ENCODE data around the gene SLC1A4. TPM values are rescaled to one million over a fixed set of nuclear protein-coding genes. Genes with fewer than 3 reads are reported as not detected.

Gene SLC1A4
- total RNA-seq, 1 donor from 2014 or later, result 35.4 TPM

- no peak for TF ChIP-seq CTCF (IDR thresholded peaks at IDR 0.05)
- Mint-ChIP-seq H3K4me3 (no peak overlapping the region), H3K27ac (peak overlapping the region; percentile 53), H3K36me3 (ENCODE audit: low read depth) (peaks cover 67% of the 10 kb centered on the region), H3K4me1 (peaks cover 11% of the 10 kb centered on the region), H3K27me3 (no peaks in the 10 kb centered on the region), H3K9me3 (peaks cover 11% of the 10 kb centered on the region)
- ATAC-seq (ENCODE audit: low read depth) (no peak), DNase-seq (no peak)
- intact Hi-C loops (cut with micrococcal nuclease), result no loop called here
- ChIA-PET POLR2A (interaction anchor here (1.0 to 1.5 kb wide), 3 partner anchors 10 to 25 kb away, joined by 3 to 5 read pairs (median 4); partner anchors contain the start of gene CEP68), CTCF (interaction anchor here (1.0 to 14.3 kb wide), 5 partner anchors 10 to 555 kb away, joined by 3 to 186 read pairs (median 3); partner anchors contain the start of gene CEP68)
These were observed 53.8 kb downstream of the SLC1A4 start for GRCh38 chr2:65043001-65043400.

GRCh38 chr2:65044097-65044735, 55.0 kb downstream of the SLC1A4 start:
- peaks cover 11% of the 10 kb centered on the region for H3K9me3 Mint-ChIP-seq
- peaks cover 14% of the 10 kb centered on the region for H3K4me1 Mint-ChIP-seq
- no peak for ATAC-seq (ENCODE audit: low read depth)
- H3K36me3 Mint-ChIP-seq (ENCODE audit: low read depth), result peaks cover 68% of the 10 kb centered on the region
- no peaks in the 10 kb centered on the region for H3K27me3 Mint-ChIP-seq
- no peak for DNase-seq
- H3K4me3 Mint-ChIP-seq, result no peak overlapping the region
- POLR2A ChIA-PET, result interaction anchor here (1.5 kb wide), 1 partner anchor 12 kb away, joined by 5 read pairs; the partner anchor contains the start of gene CEP68
- no peak for TF ChIP-seq CTCF (IDR thresholded peaks at IDR 0.05)
- intact Hi-C loops (cut with micrococcal nuclease), result no loop called here
- H3K27ac Mint-ChIP-seq, result peak overlapping the region; percentile 24
- CTCF ChIA-PET, result interaction anchor here (0.8 to 14.3 kb wide), 3 partner anchors 12 to 128 kb away, joined by 4 to 186 read pairs (median 4); partner anchors contain the start of gene CEP68

GRCh38 chr2:65045651-65046050, 56.5 kb downstream of the SLC1A4 start:
- Mint-ChIP-seq H3K4me1 (peaks cover 8% of the 10 kb centered on the region), H3K27me3 (no peaks in the 10 kb centered on the region), H3K4me3 (no peak overlapping the region), H3K9me3 (peaks cover 11% of the 10 kb centered on the region), H3K27ac (no peak overlapping the region), H3K36me3 (ENCODE audit: low read depth) (peaks cover 60% of the 10 kb centered on the region)
- no peak for TF ChIP-seq CTCF (IDR thresholded peaks at IDR 0.05)
- intact Hi-C loops (cut with micrococcal nuclease), result no loop called here
- POLR2A ChIA-PET, result interaction anchor here (0.7 kb wide), 1 partner anchor 163 kb away, joined by 4 read pairs; no protein-coding TSS in a partner anchor
- CTCF ChIA-PET, result interaction anchor here (0.9 kb wide), 1 partner anchor 10 kb away, joined by 5 read pairs; the partner anchor contains the start of gene CEP68
- DNase-seq, result no peak
- no peak for ATAC-seq (ENCODE audit: low read depth)

GRCh38 chr2:65046633-65047407, 57.6 kb downstream of the SLC1A4 start:
- no peak for TF ChIP-seq CTCF (IDR thresholded peaks at IDR 0.05)
- H3K27me3 Mint-ChIP-seq, result no peaks in the 10 kb centered on the region
- DNase-seq (no peak), ATAC-seq (ENCODE audit: low read depth) (no peak)
- intact Hi-C loops (cut with micrococcal nuclease), result no loop called here
- H3K4me1 Mint-ChIP-seq, result peaks cover 17% of the 10 kb centered on the region
- peaks cover 69% of the 10 kb centered on the region for H3K36me3 Mint-ChIP-seq (ENCODE audit: low read depth)
- ChIA-PET POLR2A (interaction anchor here (0.6 to 0.8 kb wide), 2 partner anchors 9 to 65 kb away, joined by 5 read pairs; partner anchors contain the start of gene CEP68), CTCF (interaction anchor here (0.8 to 0.9 kb wide), 2 partner anchors 9 to 129 kb away, joined by 3 to 5 read pairs; partner anchors contain the start of gene CEP68)
- H3K9me3 Mint-ChIP-seq, result peaks cover 11% of the 10 kb centered on the region
- no peak overlapping the region for H3K4me3 Mint-ChIP-seq
- no peak overlapping the region for H3K27ac Mint-ChIP-seq
